Uterus (tissue), 2 donors: ENCODE measurements around the gene TUBB3.

ENCODE experiments used
- CTCF ChIP-seq, 4 experiments: fragments of 200-600 bp in 2 of 4; fragments of 450-650 bp in 2 of 4; sonication (generic) in 2 of 4; IDR thresholded peaks; one replicate each; pipeline ENCODE4 v1.5.1; 2016 to 2019; ENCODE audit warnings: antibody characterized with exemption in 4 of 4, mild to moderate bottlenecking in 2 of 4, moderate library complexity in 1 of 4
- POLR2A ChIP-seq, 2 donors: fragments of 450-650 bp; IDR thresholded peaks; one replicate each; pipeline ENCODE4 v1.6.1; 2016; ENCODE audit warnings: antibody characterized with exemption in 2 of 2, mild to moderate bottlenecking in 1 of 2, moderate library complexity in 1 of 2

DNA sequence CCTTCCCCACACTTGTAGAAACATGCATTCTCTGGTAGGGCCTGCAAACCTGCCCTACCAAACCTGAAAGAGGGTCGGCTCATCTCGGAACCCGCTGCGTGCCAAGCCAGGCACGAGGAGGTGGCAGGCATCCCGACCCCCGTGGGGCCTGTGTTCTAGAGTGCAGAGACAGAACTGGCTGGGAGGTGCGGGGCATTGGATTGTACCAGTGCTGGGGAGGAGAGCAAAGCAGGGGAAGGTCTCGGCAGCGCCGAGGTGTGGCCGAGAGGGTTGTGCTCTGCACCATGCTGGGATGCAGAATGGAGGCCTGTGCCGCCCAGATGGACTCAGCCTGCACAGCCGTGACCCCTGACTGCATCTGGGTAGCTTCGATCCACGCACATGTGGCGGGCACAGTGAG, 22.3 kb upstream of the TUBB3 start:
- TF ChIP-seq CTCF (IDR thresholded peaks at IDR 0.05) (no peak), POLR2A (IDR thresholded peaks at IDR 0.05) (no peak)
